HEK293T (cell line): ENCODE measurements around the gene KREMEN2.

Source experiments
- CTCF ChIA-PET: fragments of 350-600 bp; formaldehyde crosslinking; extraction: SDS; loops from one replicate; lab custom pipeline; 2021; ENCODE audit warnings: antibody characterized with exemption, inconsistent platforms; lab: Yijun Ruan, JAX
- POLR2A ChIA-PET: fragments of 350-600 bp; formaldehyde crosslinking; extraction: SDS; loops from one replicate; lab custom pipeline; 2020; ENCODE audit warnings: antibody characterized with exemption, inconsistent platforms; lab: Yijun Ruan, JAX
- DNase-seq: peaks from one replicate; pipeline ENCODE4 v3.0.0; 2012; ENCODE audit warnings: mixed read lengths; ENCODE audit errors: extremely low spot score
- ARNT ChIP-seq: fragments of 450-650 bp; IDR thresholded peaks from 2 replicates; pipeline ENCODE4 v1.6.1; 2017; ENCODE audit warnings: mild to moderate bottlenecking
- BHLHE40 ChIP-seq: fragments of 450-650 bp; IDR thresholded peaks from 2 replicates; pipeline ENCODE4 v1.6.1; 2016; ENCODE audit warnings: mild to moderate bottlenecking, moderate library complexity, borderline replicate concordance
- CTBP1 ChIP-seq: fragments of 450-650 bp; IDR thresholded peaks from 2 replicates; pipeline ENCODE4 v1.6.1; 2016; ENCODE audit warnings: borderline replicate concordance
- ELF4 ChIP-seq: fragments of 450-650 bp; IDR thresholded peaks from 2 replicates; pipeline ENCODE4 v1.6.1; 2017; ENCODE audit warnings: antibody characterized with exemption
- FOXA1 ChIP-seq: fragments of 450-650 bp; IDR thresholded peaks from 2 replicates; pipeline ENCODE4 v1.6.1; 2016; ENCODE audit warnings: mild to moderate bottlenecking
- FOXK2 ChIP-seq: fragments of 450-650 bp; IDR thresholded peaks from 2 replicates; pipeline ENCODE4 v1.6.1; 2016; ENCODE audit warnings: mild to moderate bottlenecking
- FOXM1 ChIP-seq: fragments of 450-650 bp; IDR thresholded peaks from 2 replicates; pipeline ENCODE4 v1.6.1; 2017; ENCODE audit warnings: mild to moderate bottlenecking, borderline replicate concordance
- HDGF ChIP-seq: fragments of 450-650 bp; IDR thresholded peaks from 2 replicates; pipeline ENCODE4 v1.6.1; 2017; ENCODE audit warnings: antibody characterized with exemption, borderline replicate concordance
- L3MBTL2 ChIP-seq: fragments of 450-650 bp; conservative IDR thresholded peaks from 2 replicates; pipeline ENCODE4 v1.6.1; 2016; ENCODE audit warnings: mild to moderate bottlenecking
- LEF1 ChIP-seq: fragments of 450-650 bp; IDR thresholded peaks from 2 replicates; pipeline ENCODE4 v1.6.1; 2017; ENCODE audit warnings: mild to moderate bottlenecking, borderline replicate concordance
- NFRKB ChIP-seq: fragments of 450-650 bp; IDR thresholded peaks from 2 replicates; pipeline ENCODE4 v1.6.1; 2016; ENCODE audit warnings: mild to moderate bottlenecking, moderate library complexity
- SP1 ChIP-seq: fragments of 450-650 bp; IDR thresholded peaks from 2 replicates; pipeline ENCODE4 v1.6.1; 2017
- SUZ12 ChIP-seq: fragments of 450-650 bp; IDR thresholded peaks from 2 replicates; pipeline ENCODE4 v1.6.1; 2016; ENCODE audit warnings: mild to moderate bottlenecking
- TARDBP ChIP-seq: fragments of 450-650 bp; IDR thresholded peaks from 2 replicates; pipeline ENCODE4 v1.6.1; 2016
- ZNF384 ChIP-seq: fragments of 450-650 bp; IDR thresholded peaks from 2 replicates; pipeline ENCODE4 v1.6.1; 2016
- TF ChIP-seq, protein P1 (sequence below): fragments of 450-650 bp; IDR thresholded peaks from 2 replicates; pipeline ENCODE4 v1.6.1; 2016

The KREMEN2 gene

DNA sequence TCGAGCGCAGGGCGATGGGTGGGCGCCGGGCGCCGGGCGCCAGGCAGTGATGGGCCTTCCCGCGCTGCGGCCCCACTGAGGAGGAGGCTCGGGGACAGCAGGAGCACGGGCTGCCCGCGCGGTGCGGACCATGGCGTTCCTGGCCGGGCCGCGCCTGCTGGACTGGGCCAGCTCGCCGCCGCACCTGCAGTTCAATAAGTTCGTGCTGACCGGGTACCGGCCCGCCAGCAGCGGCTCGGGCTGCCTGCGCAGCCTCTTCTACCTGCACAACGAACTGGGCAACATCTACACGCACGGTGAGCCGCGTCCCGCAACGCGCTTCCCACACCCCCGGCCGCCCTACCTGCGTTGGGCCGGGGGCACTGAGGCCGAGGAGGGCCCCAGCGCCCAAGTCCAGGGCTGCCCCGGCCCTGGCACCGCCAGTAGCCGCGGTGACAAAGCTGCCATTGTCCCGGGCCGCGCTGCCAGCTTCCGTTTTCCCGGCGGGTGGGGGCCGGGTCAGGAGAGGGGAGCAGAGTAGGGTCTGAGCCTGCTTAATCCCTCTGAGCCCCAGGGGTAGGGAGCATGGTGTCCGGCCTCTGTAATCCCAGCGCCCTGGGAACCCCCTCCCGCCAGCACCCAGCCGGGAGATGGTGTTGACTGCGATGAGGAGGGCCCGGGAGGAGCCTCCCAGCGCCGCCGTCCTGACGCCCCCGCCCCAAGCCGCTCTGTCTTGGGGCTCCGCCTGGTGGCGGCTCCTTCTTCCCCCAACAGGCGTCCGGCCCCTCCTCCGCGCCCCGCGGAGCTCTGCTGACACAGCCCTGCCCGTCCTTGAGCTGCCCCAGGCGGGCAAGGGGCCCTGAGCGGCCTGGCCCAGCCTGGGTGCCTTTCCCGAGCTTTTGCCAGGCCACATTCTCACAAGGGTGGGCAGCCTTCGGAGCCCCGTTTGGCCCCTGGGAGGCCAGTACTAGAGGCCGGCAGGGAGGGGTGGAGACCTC is 5.8 kb downstream of the KREMEN2 start:
- CTCF ChIA-PET, result no interaction called here
- POLR2A ChIA-PET, result interaction anchor here (1.0 to 2.0 kb wide), 6 partner anchors 9 to 87 kb away, joined by 3 to 40 read pairs (median 4); partner anchors contain the start of genes FLYWCH2, PKMYT1 and TNFRSF12A
- peak; percentile 62 for DNase-seq
- TF ChIP-seq NFRKB, result no peak
- TF ChIP-seq ELF4, result no peak
- TF ChIP-seq FOXA1, result no peak
- 0 out of 2 replicates have a peak, but pooled peaks have one; percentile 23 for TF ChIP-seq HDGF

GRCh38 chr16:2970563-2970962 is 6.5 kb downstream of the KREMEN2 start:
- ChIA-PET CTCF (no interaction called here), POLR2A (interaction anchor here (1.0 to 2.0 kb wide), 6 partner anchors 9 to 88 kb away, joined by 3 to 40 read pairs (median 4); partner anchors contain the start of genes FLYWCH2, PKMYT1 and TNFRSF12A)
- no peak for TF ChIP-seq ARNT
- TF ChIP-seq HDGF, result no peak
- TF ChIP-seq SUZ12, result no peak
- no peak for TF ChIP-seq BHLHE40
- no peak for TF ChIP-seq CTBP1
- TF ChIP-seq, protein P1, sequence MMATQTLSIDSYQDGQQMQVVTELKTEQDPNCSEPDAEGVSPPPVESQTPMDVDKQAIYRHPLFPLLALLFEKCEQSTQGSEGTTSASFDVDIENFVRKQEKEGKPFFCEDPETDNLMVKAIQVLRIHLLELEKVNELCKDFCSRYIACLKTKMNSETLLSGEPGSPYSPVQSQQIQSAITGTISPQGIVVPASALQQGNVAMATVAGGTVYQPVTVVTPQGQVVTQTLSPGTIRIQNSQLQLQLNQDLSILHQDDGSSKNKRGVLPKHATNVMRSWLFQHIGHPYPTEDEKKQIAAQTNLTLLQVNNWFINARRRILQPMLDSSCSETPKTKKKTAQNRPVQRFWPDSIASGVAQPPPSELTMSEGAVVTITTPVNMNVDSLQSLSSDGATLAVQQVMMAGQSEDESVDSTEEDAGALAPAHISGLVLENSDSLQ, result no peak
- TF ChIP-seq ZNF384, result no peak
- TF ChIP-seq NFRKB, result no peak
- TF ChIP-seq L3MBTL2, result no peak
- TF ChIP-seq LEF1, result no peak
- no peak for TF ChIP-seq SP1
- TF ChIP-seq FOXA1, result no peak
- TF ChIP-seq FOXK2, result no peak
- no peak for TF ChIP-seq ELF4
- TF ChIP-seq TARDBP, result no peak
- no peak for TF ChIP-seq FOXM1
- no peak for DNase-seq

DNA sequence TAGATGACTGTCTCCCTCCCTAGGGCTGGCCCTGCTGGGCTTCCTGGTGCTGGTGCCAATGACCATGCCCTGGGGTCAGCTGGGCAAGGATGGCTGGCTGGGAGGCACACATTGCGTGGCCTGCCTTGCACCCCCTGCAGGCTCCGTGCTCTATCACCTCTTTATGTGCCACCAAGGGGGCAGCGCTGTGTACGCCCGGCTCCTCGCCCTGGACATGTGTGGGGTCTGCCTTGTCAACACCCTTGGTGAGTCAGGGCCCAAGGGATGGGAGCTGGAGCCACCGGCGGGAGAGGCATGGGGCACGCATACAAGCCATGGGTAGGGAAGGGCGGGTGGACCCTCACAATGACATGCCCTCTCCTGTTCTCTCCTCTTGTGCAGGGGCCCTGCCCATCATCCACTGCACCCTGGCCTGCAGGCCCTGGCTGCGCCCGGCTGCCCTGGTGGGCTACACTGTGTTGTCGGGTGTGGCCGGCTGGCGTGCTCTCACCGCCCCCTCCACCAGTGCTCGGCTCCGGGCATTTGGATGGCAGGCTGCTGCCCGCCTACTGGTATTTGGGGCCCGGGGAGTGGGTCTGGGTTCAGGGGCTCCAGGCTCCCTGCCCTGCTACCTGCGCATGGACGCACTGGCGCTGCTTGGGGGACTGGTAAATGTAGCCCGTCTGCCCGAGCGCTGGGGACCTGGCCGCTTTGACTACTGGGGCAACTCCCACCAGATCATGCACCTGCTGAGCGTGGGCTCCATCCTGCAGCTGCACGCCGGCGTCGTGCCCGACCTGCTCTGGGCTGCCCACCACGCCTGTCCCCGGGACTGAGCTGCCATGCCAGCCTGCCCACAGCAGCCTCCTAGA is 7.3 kb downstream of the KREMEN2 start:
- CTCF ChIA-PET, result no interaction called here

DNA sequence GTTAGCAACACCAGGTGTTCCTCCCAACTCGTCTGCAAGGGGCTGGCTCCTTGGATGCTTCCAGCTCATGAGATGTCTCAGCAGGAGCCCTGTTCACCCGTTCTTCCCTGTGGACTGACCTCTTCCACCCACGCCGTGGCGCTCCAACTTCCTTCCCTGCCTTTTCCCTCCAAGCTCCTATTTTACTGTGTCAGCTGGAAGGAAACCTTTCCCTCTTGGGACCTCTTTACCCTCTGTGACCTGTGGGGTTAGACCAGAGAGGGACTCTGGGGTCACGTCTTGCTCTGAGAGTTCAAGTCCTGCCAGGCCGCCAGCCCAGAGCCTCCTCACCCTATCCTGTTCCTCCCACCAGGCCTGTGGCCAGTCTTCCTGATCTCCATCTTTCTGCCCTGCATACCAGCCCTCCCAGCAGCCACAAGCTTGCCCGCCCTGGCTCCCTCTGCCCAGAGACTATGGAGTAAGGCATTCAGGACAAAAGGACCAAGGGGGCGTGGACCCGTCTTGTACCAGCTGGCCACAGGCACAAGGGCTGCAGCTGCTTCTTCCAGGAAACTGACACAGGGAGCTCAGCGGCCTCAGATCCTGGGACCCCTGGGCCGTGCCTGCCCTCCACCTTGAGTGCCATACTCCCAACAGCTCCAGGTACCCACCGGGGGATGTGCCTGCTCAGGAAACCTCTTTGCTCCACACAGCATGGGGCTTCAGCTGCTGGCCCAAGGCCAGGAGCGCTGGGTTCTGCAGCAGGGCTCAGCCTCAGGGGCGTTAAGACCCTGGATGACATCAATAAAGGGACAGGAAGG is 8.1 kb downstream of the KREMEN2 start:
- ChIA-PET CTCF (interaction anchor here (1.6 kb wide), 1 partner anchor 46 kb away, joined by 5 read pairs; no protein-coding TSS in a partner anchor), POLR2A (interaction anchor here (0.8 to 2.5 kb wide), 5 partner anchors 8 to 90 kb away, joined by 3 to 19 read pairs (median 6); partner anchors contain the start of genes FLYWCH2, KREMEN2, PKMYT1 and TNFRSF12A)
- TF ChIP-seq ZNF384 (no peak), LEF1 (no peak), FOXA1 (no peak), FOXK2 (no peak), NFRKB (no peak), BHLHE40 (no peak), SUZ12 (no peak), TARDBP (no peak), ELF4 (no peak; the same call in 1 of the 2 replicates), SP1 (no peak), FOXM1 (no peak), HDGF (no peak), ARNT (no peak)
- TF ChIP-seq, protein P1, result no peak
- no peak for DNase-seq

More for the DNA sequence above, 7.3 kb downstream of the KREMEN2 start:
- no peak for TF ChIP-seq SUZ12
- TF ChIP-seq HDGF, result no peak
- POLR2A ChIA-PET, result interaction anchor here (1.8 kb wide), 1 partner anchor 9 kb away, joined by 19 read pairs; the partner anchor contains the start of gene PKMYT1
- DNase-seq, result no peak

- CTCF ChIA-PET, result interaction anchor here (1.6 kb wide), 1 partner anchor 45 kb away, joined by 5 read pairs; no protein-coding TSS in a partner anchor
- POLR2A ChIA-PET, result interaction anchor here (0.7 to 2.5 kb wide), 5 partner anchors 8 to 146 kb away, joined by 3 to 19 read pairs (median 6); partner anchors contain the start of genes KREMEN2, PKMYT1 and TNFRSF12A
Measured at GRCh38 chr16:2973093-2973492, 9.0 kb downstream of the KREMEN2 start.

More at GRCh38 chr16:2973093-2973492, 9.0 kb downstream of the KREMEN2 start:
- no peak for DNase-seq
- no peak for TF ChIP-seq TARDBP
- TF ChIP-seq L3MBTL2, result no peak
- TF ChIP-seq LEF1, result no peak
- TF ChIP-seq SUZ12, result no peak
- no peak for TF ChIP-seq ZNF384
- TF ChIP-seq CTBP1, result no peak
- no peak for TF ChIP-seq SP1
- TF ChIP-seq HDGF, result no peak
- TF ChIP-seq ELF4, result no peak
- no peak for TF ChIP-seq FOXK2
- no peak for TF ChIP-seq BHLHE40
- TF ChIP-seq FOXA1, result no peak
- TF ChIP-seq FOXM1, result no peak
- no peak for TF ChIP-seq ARNT
- no peak for TF ChIP-seq NFRKB
- TF ChIP-seq, protein P1, result no peak
